IPS DF 6.9 (cell line): ENCODE data around the gene KRTAP1-1.
"Not testable (repeated sequence)": the region's sequence is repeated elsewhere in the genome, so short reads cannot be mapped to it uniquely, and the experiment has no call there.

Experiments
- DNase-seq: peaks from one replicate; pipeline ENCODE4 v3.0.0-alpha.2; 2013; ENCODE audit warnings: low read depth, low spot score
- H3K27ac ChIP-seq: one replicate; pipeline ENCODE4 v1.5.1; 2013; ENCODE audit warnings: low read length, control low read depth
- H3K27me3 ChIP-seq: 2 replicates; pipeline ENCODE4 v1.6.1; 2013; ENCODE audit warnings: mild to moderate bottlenecking, low read length; ENCODE audit not compliant: control insufficient read depth, insufficient read depth
- H3K36me3 ChIP-seq: 2 replicates; pipeline ENCODE4 v1.6.1; 2013; ENCODE audit warnings: low read length; ENCODE audit not compliant: control insufficient read depth, insufficient read depth
- H3K4me1 ChIP-seq: 2 replicates; pipeline ENCODE4 v1.6.1; 2013; ENCODE audit warnings: low read length; ENCODE audit not compliant: control insufficient read depth, insufficient read depth
- H3K4me3 ChIP-seq: 2 replicates; pipeline ENCODE4 v1.5.1; 2013; ENCODE audit warnings: mild to moderate bottlenecking, low read length
- H3K9me3 ChIP-seq: 2 replicates; pipeline ENCODE4 v1.6.1; 2013; ENCODE audit warnings: low read length, inconsistent platforms; ENCODE audit not compliant: control insufficient read depth, insufficient read depth
- WGBS: extraction: QIAGEN DNeasy Blood & Tissue Kit; methylation state at CpG from one replicate; pipeline ENCODE4 v1.1.7; 2013; ENCODE audit warnings: mixed read lengths, missing lambda C conversion rate; ENCODE audit not compliant: insufficient read length, insufficient coverage; 5-methylcytosine and 5-hydroxymethylcytosine counted together

KRTAP1-1 gene

GRCh38 chr17:41040783-41041571 is at the start of gene KRTAP1-1:
Gene KRTAP1-1, minus strand, starts transcription at chr17:41041450. Its CDS starts 53 bp downstream, at chr17:41041397.
- H3K27ac ChIP-seq, H3K4me3 ChIP-seq, DNase-seq, H3K27me3 ChIP-seq, H3K36me3 ChIP-seq, H3K9me3 ChIP-seq, H3K4me1 ChIP-seq: not testable (repeated sequence)
- no CpG with 5 or more reads among the region's 14 CpGs for WGBS

- not testable (repeated sequence) for DNase-seq, H3K27ac ChIP-seq, H3K4me3 ChIP-seq, H3K36me3 ChIP-seq, H3K9me3 ChIP-seq, H3K4me1 ChIP-seq, H3K27me3 ChIP-seq
- no CpG with 5 or more reads among the region's 4 CpGs for WGBS
Observed at GRCh38 chr17:41088760-41089352, 47.6 kb upstream of the KRTAP1-1 start.

GRCh38 chr17:41084100-41084856 is 43.0 kb upstream of the KRTAP1-1 start, which contains the start of gene KRTAP4-7:
Gene KRTAP4-7, plus strand, starts transcription at chr17:41084150. Its CDS starts 57 bp downstream, at chr17:41084207.
- not testable (repeated sequence) for H3K4me3 ChIP-seq, H3K27me3 ChIP-seq, H3K4me1 ChIP-seq, H3K36me3 ChIP-seq, H3K27ac ChIP-seq, DNase-seq, H3K9me3 ChIP-seq
- WGBS = no CpG with 5 or more reads among the region's 14 CpGs

GRCh38 chr17:41083427-41083826 is 42.2 kb upstream of the KRTAP1-1 start:
- H3K27ac ChIP-seq, DNase-seq, H3K4me1 ChIP-seq, H3K27me3 ChIP-seq, H3K36me3 ChIP-seq, H3K9me3 ChIP-seq, H3K4me3 ChIP-seq: not testable (repeated sequence)
- WGBS = no CpG with 5 or more reads among the region's 2 CpGs

- no peak for DNase-seq
- Histone ChIP-seq H3K36me3 (no peaks in the 10 kb centered on the region), H3K4me1 (no peaks in the 10 kb centered on the region; the same call in 1 of the 2 replicates), H3K27ac (no peak overlapping the region), H3K9me3 (no peaks in the 10 kb centered on the region), H3K27me3 (no peaks in the 10 kb centered on the region), H3K4me3 (no peak overlapping the region)
- no CpG with 5 or more reads among the region's 4 CpGs for WGBS
Observed at GRCh38 chr17:41082626-41083025, 41.4 kb upstream of the KRTAP1-1 start.

GRCh38 chr17:41076788-41077187 is 35.5 kb upstream of the KRTAP1-1 start:
- H3K36me3 ChIP-seq = no peaks in the 10 kb centered on the region
- H3K27ac ChIP-seq = no peak overlapping the region
- no peaks in the 10 kb centered on the region for H3K27me3 ChIP-seq
- H3K9me3 ChIP-seq = no peaks in the 10 kb centered on the region
- H3K4me1 ChIP-seq = no peaks in the 10 kb centered on the region
- H3K4me3 ChIP-seq = no peak overlapping the region
- DNase-seq = no peak

- H3K36me3 ChIP-seq = no peaks in the 10 kb centered on the region
- no peak overlapping the region for H3K27ac ChIP-seq
- no peaks in the 10 kb centered on the region for H3K9me3 ChIP-seq
- no peak for DNase-seq
- no CpG with 5 or more reads among the region's 2 CpGs for WGBS
- H3K4me3 ChIP-seq = no peak overlapping the region
- no peaks in the 10 kb centered on the region for H3K4me1 ChIP-seq
- H3K27me3 ChIP-seq = no peaks in the 10 kb centered on the region
Observed at GRCh38 chr17:41073676-41074075, 32.4 kb upstream of the KRTAP1-1 start.

GRCh38 chr17:41071606-41072360 is 30.5 kb upstream of the KRTAP1-1 start:
- no peaks in the 10 kb centered on the region for H3K9me3 ChIP-seq
- H3K27me3 ChIP-seq = no peaks in the 10 kb centered on the region
- H3K36me3 ChIP-seq = no peaks in the 10 kb centered on the region
- WGBS = no CpG with 5 or more reads among the region's 5 CpGs
- no peaks in the 10 kb centered on the region for H3K4me1 ChIP-seq
- no peak overlapping the region for H3K27ac ChIP-seq
- no peak overlapping the region for H3K4me3 ChIP-seq
- DNase-seq = no peak

- no peaks in the 10 kb centered on the region for H3K4me1 ChIP-seq
- H3K4me3 ChIP-seq = no peak overlapping the region
- no CpG with 5 or more reads among the region's 3 CpGs for WGBS
- H3K27ac ChIP-seq = no peak overlapping the region
- no peaks in the 10 kb centered on the region for H3K9me3 ChIP-seq
- no peak for DNase-seq
- no peaks in the 10 kb centered on the region for H3K27me3 ChIP-seq
- H3K36me3 ChIP-seq = no peaks in the 10 kb centered on the region
Observed at GRCh38 chr17:41069031-41069430, 27.8 kb upstream of the KRTAP1-1 start.

- no peak overlapping the region for H3K27ac ChIP-seq
- H3K4me1 ChIP-seq = no peaks in the 10 kb centered on the region
- no peak for DNase-seq
- H3K9me3 ChIP-seq = no peaks in the 10 kb centered on the region
- no peaks in the 10 kb centered on the region for H3K36me3 ChIP-seq
- no peak overlapping the region for H3K4me3 ChIP-seq
- H3K27me3 ChIP-seq = no peaks in the 10 kb centered on the region
Observed at GRCh38 chr17:41067281-41067680, 26.0 kb upstream of the KRTAP1-1 start.
